Neuronal stem cell (in vitro differentiated cells): Measurements from ENCODE around the gene ID3. TPM values are rescaled to one million over a fixed set of nuclear protein-coding genes. Genes with fewer than 3 reads are reported as not detected.
A peak's percentile ranks its signal among the peaks of the same experiment; 100 is the strongest.

Experiments
- DNase-seq: peaks from one replicate; pipeline ENCODE4 v3.0.0-alpha.2; 2013; ENCODE audit warnings: low spot score
- H2AFZ ChIP-seq: one replicate; pipeline ENCODE4 v1.6.1; 2013; ENCODE audit warnings: mild to moderate bottlenecking, low read length, inconsistent platforms
- H2AK5ac ChIP-seq: 2 replicates; pipeline ENCODE4 v1.6.1; 2013; ENCODE audit warnings: low read depth, mild to moderate bottlenecking, inconsistent platforms, low read length, moderate library complexity, mixed read lengths
- H2BK120ac ChIP-seq: 2 replicates; pipeline ENCODE4 v1.6.1; 2013; ENCODE audit warnings: low read depth, mild to moderate bottlenecking, inconsistent platforms, low read length, moderate library complexity, mixed read lengths
- H2BK12ac ChIP-seq: one replicate; pipeline ENCODE4 v1.6.1; 2013; ENCODE audit warnings: low read length, inconsistent platforms
- H2BK15ac ChIP-seq: 2 replicates; pipeline ENCODE4 v1.6.1; 2013; ENCODE audit warnings: mild to moderate bottlenecking, low read length, inconsistent platforms, mixed read lengths
- H2BK5ac ChIP-seq: one replicate; pipeline ENCODE4 v1.6.1; 2013; ENCODE audit warnings: inconsistent platforms, mild to moderate bottlenecking, low read length, moderate library complexity
- H3K14ac ChIP-seq: one replicate; pipeline ENCODE4 v1.6.1; 2013; ENCODE audit warnings: low read length, inconsistent platforms
- H3K18ac ChIP-seq: 2 replicates; pipeline ENCODE4 v1.6.1; 2013; ENCODE audit warnings: low read length, inconsistent platforms
- H3K23ac ChIP-seq: 2 replicates; pipeline ENCODE4 v1.6.1; 2013; ENCODE audit warnings: low read depth, mild to moderate bottlenecking, mixed read lengths, low read length, inconsistent platforms; ENCODE audit not compliant: poor library complexity
- H3K27ac ChIP-seq: replicated peaks from 3 replicates; pipeline ENCODE4 v1.5.1; 2013; ENCODE audit warnings: low read length, inconsistent platforms
- H3K27me3 ChIP-seq, 3 experiments: 2 replicates each; pipeline ENCODE4 v1.6.1; 2013; ENCODE audit warnings: low read length in 3 of 3, mild to moderate bottlenecking in 2 of 3, inconsistent platforms in 1 of 3, low read depth in 1 of 3, mixed read lengths in 1 of 3, moderate library complexity in 1 of 3; ENCODE audit not compliant: control insufficient read depth in 3 of 3, insufficient read depth in 3 of 3
- H3K36me3 ChIP-seq, 2 donors: replicated peaks in 1 of 2; 2 replicates each; pipeline ENCODE4 v1.6.1; 2013; ENCODE audit warnings: low read length in 2 of 2; ENCODE audit not compliant: control insufficient read depth in 2 of 2, insufficient read depth in 2 of 2
- H3K4ac ChIP-seq: 2 replicates; pipeline ENCODE4 v1.6.1; 2013; ENCODE audit warnings: inconsistent platforms, mild to moderate bottlenecking, low read length, moderate library complexity
- H3K4me1 ChIP-seq, 2 donors: 1 replicate in 1 of 2; 2 replicates in 1 of 2; pipeline ENCODE4 v1.6.1; 2013; ENCODE audit warnings: low read length in 2 of 2, low read depth in 1 of 2; ENCODE audit not compliant: control insufficient read depth in 2 of 2, insufficient read depth in 1 of 2
- H3K4me2 ChIP-seq: one replicate; pipeline ENCODE4 v1.6.1; 2013; ENCODE audit warnings: mild to moderate bottlenecking, low read length, inconsistent platforms; ENCODE audit not compliant: insufficient read depth, poor library complexity, severe bottlenecking
- H3K4me3 ChIP-seq, 2 donors: 2 replicates each; pipeline ENCODE4 v1.5.1; 2013; ENCODE audit warnings: low read length in 2 of 2, mild to moderate bottlenecking in 2 of 2, inconsistent platforms in 1 of 2, moderate library complexity in 1 of 2
- H3K79me1 ChIP-seq: one replicate; pipeline ENCODE4 v1.6.1; 2013; ENCODE audit warnings: low read depth, mild to moderate bottlenecking, inconsistent platforms, low read length, moderate library complexity
- H3K9ac ChIP-seq: one replicate; pipeline ENCODE4 v1.6.1; 2013; ENCODE audit warnings: mild to moderate bottlenecking, low read depth, low read length, inconsistent platforms; ENCODE audit not compliant: poor library complexity
- H3K9me3 ChIP-seq, 2 donors: replicated peaks in 1 of 2; 2 replicates each; pipeline versions ENCODE3 to v1.6.1; 2013; ENCODE audit warnings: low read length in 2 of 2, mild to moderate bottlenecking in 2 of 2, inconsistent platforms in 1 of 2, low read depth in 1 of 2, mixed read lengths in 1 of 2, moderate library complexity in 1 of 2; ENCODE audit not compliant: control insufficient read depth in 2 of 2, insufficient read depth in 1 of 2
- H4K8ac ChIP-seq: one replicate; pipeline ENCODE4 v1.6.1; 2013; ENCODE audit warnings: low read depth, mild to moderate bottlenecking, inconsistent platforms, low read length, moderate library complexity
- H4K91ac ChIP-seq: one replicate; pipeline ENCODE4 v1.6.1; 2013; ENCODE audit warnings: low read length, low read depth, mild to moderate bottlenecking, inconsistent platforms; ENCODE audit not compliant: poor library complexity
- WGBS, 2 donors: extraction: QIAGEN DNeasy Blood & Tissue Kit; methylation state at CpG; one replicate each; pipeline ENCODE4 v1.1.7; 2013; ENCODE audit warnings: missing lambda C conversion rate in 2 of 2, mixed read lengths in 1 of 2; ENCODE audit not compliant: insufficient read length in 2 of 2, insufficient replicate concordance in 1 of 2; ENCODE audit errors: extremely low coverage in 2 of 2; 5-methylcytosine and 5-hydroxymethylcytosine counted together
- polyA plus RNA-seq, 2 experiments: library from polyadenylated mRNA; stranded (reverse); fragments of 200-250 nt; gene quantifications; one replicate each; pipeline ENCODE4 v1.2.3, GENCODE V29; 2013

Gene ID3
- 99.9 TPM for polyA plus RNA-seq (2013, experiment 1 of 2)
- 99.2 TPM for polyA plus RNA-seq (2013, experiment 2 of 2)

DNA sequence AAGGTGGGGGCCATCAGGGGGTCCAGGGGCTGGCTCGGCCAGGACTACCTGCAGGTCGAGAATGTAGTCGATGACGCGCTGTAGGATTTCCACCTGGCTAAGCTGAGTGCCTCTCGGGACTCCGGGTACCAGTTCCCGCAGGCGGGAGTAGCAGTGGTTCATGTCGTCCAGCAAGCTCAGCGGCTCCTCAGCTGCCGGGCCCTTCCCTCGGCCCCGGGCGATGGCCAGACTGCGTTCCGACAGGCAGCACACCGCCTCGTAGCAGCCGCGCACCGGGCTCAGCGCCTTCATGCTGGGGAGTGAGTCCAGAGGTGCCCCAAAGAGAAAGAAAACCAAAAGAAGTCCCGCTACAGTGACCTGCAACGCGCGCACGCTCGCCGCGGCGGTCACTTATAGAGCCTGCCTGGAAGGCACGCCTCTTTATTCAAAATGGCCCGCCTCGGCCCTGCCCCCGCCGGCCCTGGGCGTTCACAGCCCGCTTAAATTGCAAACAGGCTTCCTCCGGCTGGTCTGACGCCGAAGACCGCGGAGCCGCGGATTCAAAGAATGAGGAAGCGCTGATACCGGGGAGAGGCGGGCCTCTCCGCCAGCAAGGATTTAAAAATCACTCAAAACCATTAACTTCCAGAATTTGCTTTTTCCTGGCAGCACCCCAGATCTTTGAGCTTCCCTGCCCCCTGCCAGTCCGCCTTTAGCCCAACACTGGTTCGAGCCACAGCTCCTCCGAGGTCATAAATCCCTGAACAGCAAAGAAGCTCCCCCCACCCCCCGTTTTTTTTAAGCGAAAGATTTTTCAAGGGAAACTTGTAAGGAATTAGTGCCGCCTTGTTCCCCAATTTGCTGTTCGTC, at the start of gene ID3:
ID3 (minus strand) TSS at position 366 of the 849 bp plus-strand sequence; CDS start at position 291, 75 bp downstream.
- peak; percentile 92 for DNase-seq
- peak within 1 kb of the TSS; percentile 79 for H3K27ac ChIP-seq
- H2AFZ ChIP-seq = peak within 1 kb of the TSS; percentile 41
- H2AK5ac ChIP-seq = peak within 1 kb of the TSS; percentile 26
- peak within 1 kb of the TSS; percentile 44 for H2BK5ac ChIP-seq
- peak within 1 kb of the TSS; percentile 95 for H3K9ac ChIP-seq
- H3K79me1 ChIP-seq = peaks cover 6% of the 10 kb centered on the region
- H3K14ac ChIP-seq = peak within 1 kb of the TSS; percentile 39
- H3K4ac ChIP-seq = no peak within 1 kb of the TSS
- H2BK15ac ChIP-seq = peak within 1 kb of the TSS; percentile 13
- H3K36me3 ChIP-seq = peaks cover 0 to 24% of the 10 kb centered on the region in 2 donors
- H2BK120ac ChIP-seq = no peak within 1 kb of the TSS
- no peak within 1 kb of the TSS for H4K91ac ChIP-seq
- peak within 1 kb of the TSS; percentile 86 for H3K4me2 ChIP-seq
- WGBS, 2 donors = no CpG with 5 or more reads among the region's 57 CpGs
- peaks cover 45 to 51% of the 10 kb centered on the region in 2 donors for H3K4me1 ChIP-seq
- peak within 1 kb of the TSS; percentile 92 for H3K18ac ChIP-seq
- H3K27me3 ChIP-seq = peaks cover 0 to 5% (median 0%) of the 10 kb centered on the region in 3 experiments
- H2BK12ac ChIP-seq = no peak within 1 kb of the TSS
- peak within 1 kb of the TSS; percentile 47 for H3K23ac ChIP-seq
- no peak within 1 kb of the TSS for H4K8ac ChIP-seq
- H3K9me3 ChIP-seq = no peaks in the 10 kb centered on the region
- peak within 1 kb of the TSS; percentile 91 to 93 for H3K4me3 ChIP-seq

DNA sequence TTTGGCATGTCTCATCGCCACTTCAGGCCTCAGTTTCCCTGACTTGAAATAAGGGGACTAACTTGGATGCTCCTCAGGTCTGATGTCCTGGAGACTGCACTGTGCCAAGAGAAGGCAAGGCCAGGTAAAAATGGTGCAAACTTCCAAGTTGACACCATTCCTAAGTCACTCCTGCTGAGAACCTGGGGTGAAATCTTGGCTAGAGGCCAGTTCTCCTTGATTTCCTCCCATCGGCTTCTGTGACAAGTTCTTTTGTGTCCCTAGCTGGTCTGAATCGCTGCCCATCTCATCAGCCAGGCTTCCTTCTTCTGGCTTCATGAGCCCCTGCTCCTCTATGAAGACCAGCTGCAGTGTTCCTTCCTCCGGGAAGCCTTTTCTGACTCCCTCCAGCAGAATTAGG, 48.6 kb upstream of the ID3 start:
- Histone ChIP-seq H2BK5ac (no peak overlapping the region), H3K27me3 (no peaks in the 10 kb centered on the region), H3K18ac (no peak overlapping the region), H3K9ac (no peak overlapping the region), H3K27ac (no peak overlapping the region), H3K4me1 (peaks cover 6 to 7% of the 10 kb centered on the region in 2 donors), H4K8ac (no peak overlapping the region), H2BK15ac (no peak overlapping the region), H3K36me3 (no peaks in the 10 kb centered on the region), H2AK5ac (no peak overlapping the region), H4K91ac (no peak overlapping the region), H2BK12ac (no peak overlapping the region), H3K79me1 (no peaks in the 10 kb centered on the region), H3K4me2 (no peak overlapping the region), H3K4me3 (no peak overlapping the region), H3K4ac (no peak overlapping the region), H3K14ac (no peak overlapping the region), H3K9me3 (no peaks in the 10 kb centered on the region), H2AFZ (no peak overlapping the region), H3K23ac (no peak overlapping the region), H2BK120ac (no peak overlapping the region)
- WGBS, 2 donors = no CpG with 5 or more reads among the region's 4 CpGs
- DNase-seq = no peak

DNA sequence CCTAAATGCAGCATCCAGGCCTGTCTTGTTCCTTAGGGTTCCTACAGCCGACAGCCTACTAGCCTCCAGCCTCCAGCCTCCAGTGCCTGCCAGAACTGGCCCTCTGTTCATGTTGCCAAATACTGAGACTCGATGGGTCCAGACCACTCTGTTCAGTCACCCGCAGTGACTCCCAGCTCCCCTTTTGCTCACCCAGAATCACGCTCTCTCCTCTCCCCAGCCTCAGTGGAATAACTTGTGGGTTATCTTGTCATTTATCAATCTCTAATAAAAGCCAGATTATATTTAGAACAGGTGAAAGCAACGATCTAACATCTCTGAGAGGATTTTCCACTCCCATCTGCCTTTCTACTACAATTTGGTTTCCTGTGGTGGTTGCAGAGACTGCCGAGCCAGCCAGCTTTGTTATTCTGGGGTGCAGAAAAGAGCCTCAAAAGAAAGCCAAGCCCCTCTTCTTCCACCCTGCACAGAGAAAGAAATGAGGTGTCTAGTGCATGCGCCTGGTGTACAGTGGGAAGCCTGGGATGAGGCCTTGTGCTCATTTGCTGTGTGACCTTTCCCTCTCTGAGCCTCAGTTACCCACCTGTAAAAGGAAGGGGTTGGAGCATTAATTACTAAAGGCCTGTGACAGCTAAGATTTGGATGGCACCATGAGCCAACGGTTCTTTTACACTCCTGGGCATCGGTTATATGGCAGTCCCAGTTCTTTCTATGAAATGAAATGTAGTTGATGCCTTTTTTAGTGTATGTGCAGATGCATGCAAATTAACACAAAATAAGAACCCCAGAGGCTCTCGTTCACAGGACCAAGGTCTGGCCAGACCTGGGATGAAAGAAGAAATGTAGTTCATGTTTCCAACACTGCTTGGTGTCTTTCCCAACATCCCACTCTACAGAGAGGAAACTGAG, 42.9 kb upstream of the ID3 start:
- Histone ChIP-seq H2BK120ac (no peak overlapping the region), H3K14ac (no peak overlapping the region), H3K9ac (no peak overlapping the region), H3K36me3 (no peaks in the 10 kb centered on the region), H3K9me3 (no peaks in the 10 kb centered on the region), H2AK5ac (no peak overlapping the region), H3K4me3 (no peak overlapping the region), H4K91ac (no peak overlapping the region), H3K4me2 (no peak overlapping the region), H3K4me1 (peaks cover 20 to 21% of the 10 kb centered on the region in 2 donors), H3K27ac (no peak overlapping the region), H2BK12ac (no peak overlapping the region), H3K79me1 (no peaks in the 10 kb centered on the region), H3K27me3 (no peaks in the 10 kb centered on the region), H2AFZ (no peak overlapping the region), H3K23ac (no peak overlapping the region), H3K4ac (no peak overlapping the region), H4K8ac (no peak overlapping the region), H3K18ac (no peak overlapping the region), H2BK15ac (no peak overlapping the region), H2BK5ac (no peak overlapping the region)
- DNase-seq = no peak
- WGBS, 2 donors = no CpG with 5 or more reads among the region's 10 CpGs
